Suprapubic skin (tissue), 3 donors: ENCODE data around the gene WIPF2.

Experiments
- EP300 ChIP-seq: sonication (generic); formaldehyde crosslinking; IDR thresholded peaks from one replicate; pipeline ENCODE4 v1.6.1; 2017; ENCODE audit warnings: antibody characterized with exemption
- POLR2A ChIP-seq, 2 donors: fragments of 450-650 bp; IDR thresholded peaks; one replicate each; pipeline ENCODE4 v1.6.1; 2017; ENCODE audit warnings: antibody characterized with exemption in 2 of 2, mild to moderate bottlenecking in 2 of 2, moderate library complexity in 2 of 2
- TF ChIP-seq, protein P1 (sequence below), 2 donors: fragments of 200-600 bp in 1 of 2; fragments of 450-650 bp in 1 of 2; sonication (generic) in 1 of 2; IDR thresholded peaks; one replicate each; pipeline ENCODE4 v1.5.1; 2016 to 2019; ENCODE audit warnings: antibody characterized with exemption in 2 of 2, mild to moderate bottlenecking in 1 of 2, moderate library complexity in 1 of 2

DNA sequence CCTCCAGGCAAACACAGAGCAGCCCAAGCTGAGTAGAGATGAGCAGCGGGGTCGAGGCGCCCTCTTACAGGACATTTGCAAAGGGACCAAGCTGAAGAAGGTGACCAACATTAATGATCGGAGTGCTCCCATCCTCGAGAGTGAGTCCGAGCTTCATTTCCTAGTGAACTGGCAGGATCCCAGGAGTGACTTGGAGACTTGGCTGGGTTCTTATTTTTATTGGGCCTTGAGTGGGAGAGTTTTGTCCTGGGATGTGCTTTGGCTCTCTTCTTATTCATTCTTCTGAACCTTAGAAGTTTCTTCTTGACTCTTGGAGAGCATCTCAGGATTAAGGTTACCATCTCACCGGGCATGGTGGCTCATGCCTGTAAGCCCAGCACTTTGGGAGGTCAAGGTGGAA, 41.4 kb downstream of the WIPF2 start:
- TF ChIP-seq, protein P1, sequence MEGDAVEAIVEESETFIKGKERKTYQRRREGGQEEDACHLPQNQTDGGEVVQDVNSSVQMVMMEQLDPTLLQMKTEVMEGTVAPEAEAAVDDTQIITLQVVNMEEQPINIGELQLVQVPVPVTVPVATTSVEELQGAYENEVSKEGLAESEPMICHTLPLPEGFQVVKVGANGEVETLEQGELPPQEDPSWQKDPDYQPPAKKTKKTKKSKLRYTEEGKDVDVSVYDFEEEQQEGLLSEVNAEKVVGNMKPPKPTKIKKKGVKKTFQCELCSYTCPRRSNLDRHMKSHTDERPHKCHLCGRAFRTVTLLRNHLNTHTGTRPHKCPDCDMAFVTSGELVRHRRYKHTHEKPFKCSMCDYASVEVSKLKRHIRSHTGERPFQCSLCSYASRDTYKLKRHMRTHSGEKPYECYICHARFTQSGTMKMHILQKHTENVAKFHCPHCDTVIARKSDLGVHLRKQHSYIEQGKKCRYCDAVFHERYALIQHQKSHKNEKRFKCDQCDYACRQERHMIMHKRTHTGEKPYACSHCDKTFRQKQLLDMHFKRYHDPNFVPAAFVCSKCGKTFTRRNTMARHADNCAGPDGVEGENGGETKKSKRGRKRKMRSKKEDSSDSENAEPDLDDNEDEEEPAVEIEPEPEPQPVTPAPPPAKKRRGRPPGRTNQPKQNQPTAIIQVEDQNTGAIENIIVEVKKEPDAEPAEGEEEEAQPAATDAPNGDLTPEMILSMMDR (IDR thresholded peaks at IDR 0.05): no peak
- no peak for TF ChIP-seq POLR2A (IDR thresholded peaks at IDR 0.05)
- no peak for TF ChIP-seq EP300
